Endodermal cell (in vitro differentiated cells): ENCODE data around the gene ZNF679. TPM values are rescaled to one million over a fixed set of nuclear protein-coding genes. Genes with fewer than 3 reads are reported as not detected.
A peak's percentile ranks its signal among the peaks of the same experiment; 100 is the strongest.
"Not testable (repeated sequence)": the region's sequence is repeated elsewhere in the genome, so short reads cannot be mapped to it uniquely, and the experiment has no call there.

Source experiments
- DNase-seq: peaks from one replicate; pipeline ENCODE4 v3.0.0-alpha.2; 2017
- H3K27ac ChIP-seq: 2 replicates; pipeline ENCODE4 v1.5.1; 2013; ENCODE audit warnings: mild to moderate bottlenecking, low read depth, low read length, moderate library complexity
- H3K27me3 ChIP-seq: 2 replicates; pipeline ENCODE4 v1.6.1; 2013; ENCODE audit warnings: mild to moderate bottlenecking, low read length, moderate library complexity; ENCODE audit not compliant: insufficient read depth, control insufficient read depth, poor library complexity, severe bottlenecking
- H3K36me3 ChIP-seq: 2 replicates; pipeline ENCODE4 v1.7.0; 2013; ENCODE audit warnings: mild to moderate bottlenecking, low read length, moderate library complexity; ENCODE audit not compliant: control insufficient read depth, insufficient read depth
- H3K4me1 ChIP-seq: one replicate; pipeline ENCODE4 v1.7.0; 2013; ENCODE audit warnings: low read length; ENCODE audit not compliant: control insufficient read depth, insufficient read depth
- H3K4me3 ChIP-seq: 2 replicates; pipeline ENCODE4 v1.5.1; 2013; ENCODE audit warnings: mild to moderate bottlenecking, low read length, moderate library complexity
- H3K9ac ChIP-seq: 2 replicates; pipeline ENCODE4 v1.6.1; 2013; ENCODE audit warnings: mild to moderate bottlenecking, low read length, moderate library complexity; ENCODE audit not compliant: poor library complexity, severe bottlenecking; ENCODE audit errors: extremely low read depth
- H3K9me3 ChIP-seq: 2 replicates; pipeline ENCODE4 v1.6.1; 2013; ENCODE audit warnings: mild to moderate bottlenecking, low read length, moderate library complexity; ENCODE audit not compliant: control insufficient read depth
- H3K27ac Mint-ChIP-seq: 2 replicates; pipeline ENCODE4 v1.8.0; 2020; ENCODE audit warnings: mixed read lengths
- H3K27me3 Mint-ChIP-seq: 2 replicates; pipeline ENCODE4 v1.8.0; 2021; ENCODE audit warnings: mild to moderate bottlenecking, mixed read lengths; ENCODE audit not compliant: insufficient read depth
- H3K36me3 Mint-ChIP-seq: 2 replicates; pipeline ENCODE4 v1.8.0; 2020; ENCODE audit warnings: low read depth, mixed read lengths
- H3K4me1 Mint-ChIP-seq: 2 replicates; pipeline ENCODE4 v1.8.0; 2020; ENCODE audit warnings: mixed read lengths
- H3K4me3 Mint-ChIP-seq: 2 replicates; pipeline ENCODE4 v1.8.0; 2020; ENCODE audit warnings: mild to moderate bottlenecking, moderate library complexity, mixed read lengths
- H3K9me3 Mint-ChIP-seq: 2 replicates; pipeline ENCODE4 v1.8.0; 2020; ENCODE audit warnings: mild to moderate bottlenecking, mixed read lengths
- WGBS, 2 experiments: methylation state at CpG; one replicate each; pipeline versions ENCODE4 v1.1.5 to v1.1.7; 2013; ENCODE audit warnings: missing lambda C conversion rate in 2 of 2, mixed read lengths in 1 of 2; ENCODE audit not compliant: insufficient coverage in 1 of 2, insufficient read length in 1 of 2; 5-methylcytosine and 5-hydroxymethylcytosine counted together
- total RNA-seq, 2 donors: library from RNA; stranded (reverse); fragmentation: NEBNext Ultra II Directional in 1 of 2; extraction: Animal tissue kit (Norgen Biotek cat#: 25700) in 1 of 2; gene quantifications; 2 replicates in 1 of 2; 3 replicates in 1 of 2; pipeline ENCODE4 v1.2.1, GENCODE V29; 2021
- TF ChIP-seq, protein P1 (sequence below): fragments of 200-600 bp; sonication (generic); conservative IDR thresholded peaks from 2 replicates; pipeline ENCODE4 v1.5.0; 2021; ENCODE audit warnings: antibody characterized with exemption, mild to moderate bottlenecking

Gene ZNF679
- total RNA-seq, 2 donors from 2014 or later = not detected

DNA sequence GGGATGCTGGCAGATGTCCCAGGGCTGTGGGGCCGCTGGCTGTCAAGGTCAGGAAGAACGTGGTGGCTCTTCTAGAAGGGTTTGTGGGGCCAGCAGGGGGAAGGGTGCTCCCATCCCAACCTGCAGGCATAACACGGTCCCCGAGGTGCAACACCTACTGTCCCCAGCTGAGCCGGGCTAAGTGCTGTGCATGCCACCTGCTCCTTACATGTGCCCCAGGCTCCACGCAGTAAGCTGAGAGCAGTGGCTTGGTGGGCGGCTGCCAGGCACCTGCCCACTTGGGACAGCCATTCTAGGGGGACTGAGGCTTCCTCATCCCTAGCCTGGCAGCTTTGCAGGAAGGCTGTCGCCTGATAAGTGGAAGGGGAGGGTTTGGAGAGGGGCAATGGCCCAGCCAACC, 35.5 kb upstream of the ZNF679 start:
- no peaks in the 10 kb centered on the region for H3K4me1 Mint-ChIP-seq
- no peaks in the 10 kb centered on the region for H3K36me3 Mint-ChIP-seq
- Histone ChIP-seq H3K9ac (no peak overlapping the region), H3K4me1 (no peaks in the 10 kb centered on the region), H3K27me3 (no peaks in the 10 kb centered on the region), H3K36me3 (no peaks in the 10 kb centered on the region), H3K9me3 (peaks cover 66% of the 10 kb centered on the region), H3K4me3 (no peak overlapping the region), H3K27ac (no peak overlapping the region)
- no peak overlapping the region for H3K27ac Mint-ChIP-seq
- no peak for DNase-seq
- WGBS, 2 experiments = 17 to 69% methylated on average over 1 to 8 of the region's 8 CpGs
- TF ChIP-seq, protein P1, sequence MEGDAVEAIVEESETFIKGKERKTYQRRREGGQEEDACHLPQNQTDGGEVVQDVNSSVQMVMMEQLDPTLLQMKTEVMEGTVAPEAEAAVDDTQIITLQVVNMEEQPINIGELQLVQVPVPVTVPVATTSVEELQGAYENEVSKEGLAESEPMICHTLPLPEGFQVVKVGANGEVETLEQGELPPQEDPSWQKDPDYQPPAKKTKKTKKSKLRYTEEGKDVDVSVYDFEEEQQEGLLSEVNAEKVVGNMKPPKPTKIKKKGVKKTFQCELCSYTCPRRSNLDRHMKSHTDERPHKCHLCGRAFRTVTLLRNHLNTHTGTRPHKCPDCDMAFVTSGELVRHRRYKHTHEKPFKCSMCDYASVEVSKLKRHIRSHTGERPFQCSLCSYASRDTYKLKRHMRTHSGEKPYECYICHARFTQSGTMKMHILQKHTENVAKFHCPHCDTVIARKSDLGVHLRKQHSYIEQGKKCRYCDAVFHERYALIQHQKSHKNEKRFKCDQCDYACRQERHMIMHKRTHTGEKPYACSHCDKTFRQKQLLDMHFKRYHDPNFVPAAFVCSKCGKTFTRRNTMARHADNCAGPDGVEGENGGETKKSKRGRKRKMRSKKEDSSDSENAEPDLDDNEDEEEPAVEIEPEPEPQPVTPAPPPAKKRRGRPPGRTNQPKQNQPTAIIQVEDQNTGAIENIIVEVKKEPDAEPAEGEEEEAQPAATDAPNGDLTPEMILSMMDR = no peak
- peaks cover 76% of the 10 kb centered on the region for H3K9me3 Mint-ChIP-seq
- H3K27me3 Mint-ChIP-seq = no peaks in the 10 kb centered on the region
- no peak overlapping the region for H3K4me3 Mint-ChIP-seq

DNA sequence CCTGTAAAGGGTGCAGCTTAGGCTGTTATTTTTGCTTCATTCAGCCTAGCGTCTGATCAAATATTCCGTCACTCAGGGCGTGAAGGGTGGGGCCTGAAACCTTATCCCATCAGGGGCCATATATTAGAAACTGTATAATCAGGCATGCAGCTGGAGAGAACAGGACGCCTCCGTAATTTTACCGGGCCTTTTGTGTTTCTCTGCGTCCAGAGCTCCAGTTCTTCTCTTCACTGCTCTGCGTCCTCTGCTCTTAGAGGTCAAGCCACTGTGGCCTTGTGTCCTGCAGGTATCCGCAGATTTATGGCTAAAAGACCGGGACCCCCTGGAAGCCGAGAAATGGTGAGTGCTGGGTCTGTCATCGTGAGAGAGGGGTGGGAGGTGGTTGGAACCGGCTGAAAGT, 21.4 kb upstream of the ZNF679 start, which contains the start of gene ZNF735:
ZNF735 (plus strand) TSS at position 301 of the 400 bp plus-strand sequence; CDS start at position 301, 0 bp downstream.
- Histone ChIP-seq H3K4me1 (no peaks in the 10 kb centered on the region), H3K27ac (no peak within 1 kb of the TSS), H3K4me3 (no peak within 1 kb of the TSS), H3K9ac (no peak within 1 kb of the TSS), H3K27me3 (no peaks in the 10 kb centered on the region), H3K9me3 (peaks cover 58% of the 10 kb centered on the region), H3K36me3 (no peaks in the 10 kb centered on the region)
- 85 to 89% methylated on average over 7 to 13 of the region's 13 CpGs for WGBS, 2 experiments
- Mint-ChIP-seq H3K9me3 (peaks cover 91% of the 10 kb centered on the region), H3K4me1 (no peaks in the 10 kb centered on the region), H3K36me3 (no peaks in the 10 kb centered on the region), H3K27ac (no peak within 1 kb of the TSS), H3K4me3 (no peak within 1 kb of the TSS), H3K27me3 (no peaks in the 10 kb centered on the region)
- TF ChIP-seq, protein P1 = no peak
- no peak for DNase-seq

DNA sequence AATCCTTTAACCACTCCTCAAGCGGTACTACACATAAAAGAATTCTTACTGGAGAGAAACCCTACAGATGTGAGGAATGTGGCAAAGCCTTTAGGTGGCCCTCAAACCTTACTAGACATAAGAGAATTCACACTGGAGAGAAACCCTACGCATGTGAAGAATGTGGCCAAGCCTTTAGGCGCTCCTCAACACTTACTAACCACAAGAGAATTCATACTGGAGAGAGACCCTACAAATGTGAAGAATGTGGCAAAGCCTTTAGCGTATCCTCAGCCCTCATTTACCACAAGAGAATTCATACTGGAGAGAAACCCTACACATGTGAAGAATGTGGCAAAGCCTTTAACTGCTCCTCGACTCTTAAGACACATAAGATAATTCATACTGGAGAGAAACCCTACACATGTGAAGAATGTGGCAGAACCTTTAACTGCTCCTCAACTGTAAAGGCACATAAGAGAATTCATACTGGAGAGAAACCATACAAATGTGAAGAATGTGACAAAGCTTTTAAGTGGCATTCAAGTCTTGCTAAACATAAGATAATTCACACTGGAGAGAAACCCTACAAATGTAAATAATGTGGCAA, 8.5 kb upstream of the ZNF679 start:
- not testable (repeated sequence) for H3K27me3 Mint-ChIP-seq, H3K4me3 Mint-ChIP-seq, H3K27ac Mint-ChIP-seq, H3K27ac ChIP-seq, H3K4me1 Mint-ChIP-seq, H3K36me3 Mint-ChIP-seq, H3K4me3 ChIP-seq, H3K4me1 ChIP-seq, H3K9ac ChIP-seq, H3K27me3 ChIP-seq, DNase-seq, H3K36me3 ChIP-seq
- 60 to 79% methylated on average over 2 to 5 of the region's 5 CpGs for WGBS, 2 experiments
- peaks cover 68% of the 10 kb centered on the region for H3K9me3 ChIP-seq
- H3K9me3 Mint-ChIP-seq = peaks cover 80% of the 10 kb centered on the region

DNA sequence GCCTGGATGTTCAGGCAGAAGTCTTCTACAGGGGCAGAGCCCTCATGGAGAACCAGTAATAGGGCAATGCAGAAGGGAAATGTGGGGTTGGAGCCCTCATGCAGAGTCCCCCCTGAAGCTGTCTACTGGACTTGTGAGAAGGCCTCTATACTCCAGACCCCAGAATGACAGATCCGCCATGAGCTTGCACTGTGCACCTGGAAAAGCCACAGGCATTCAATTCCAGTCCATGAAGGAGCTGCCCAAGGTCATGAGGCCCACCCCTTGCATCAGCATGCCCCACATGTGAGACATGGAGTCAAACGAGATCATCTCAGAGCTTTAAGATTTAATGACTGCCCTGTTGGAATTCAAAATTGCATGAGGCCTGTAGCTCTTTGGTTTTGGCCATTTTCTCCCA, 4.9 kb upstream of the ZNF679 start:
- peaks cover 79% of the 10 kb centered on the region for H3K9me3 ChIP-seq
- Mint-ChIP-seq H3K27me3 (no peaks in the 10 kb centered on the region), H3K27ac (no peak overlapping the region), H3K4me1 (no peaks in the 10 kb centered on the region), H3K36me3 (no peaks in the 10 kb centered on the region), H3K4me3 (no peak overlapping the region), H3K9me3 (peaks cover 91% of the 10 kb centered on the region)
- H3K9ac ChIP-seq = no peak overlapping the region
- H3K27me3 ChIP-seq = no peaks in the 10 kb centered on the region
- no peak overlapping the region for H3K27ac ChIP-seq
- TF ChIP-seq, protein P1 = no peak
- no peaks in the 10 kb centered on the region for H3K36me3 ChIP-seq
- H3K4me1 ChIP-seq = no peaks in the 10 kb centered on the region
- DNase-seq = no peak
- WGBS, 2 experiments = 51 to 77% methylated on average over 2 of the region's 2 CpGs
- peak overlapping the region; percentile 17 for H3K4me3 ChIP-seq
